EH (cell line): ENCODE measurements around the gene SBK2.
"Not testable (repeated sequence)": the region's sequence is repeated elsewhere in the genome, so short reads cannot be mapped to it uniquely, and the experiment has no call there.

Experiments
- DNase-seq: peaks from one replicate; pipeline ENCODE4 v3.0.0-alpha.2; 2015; ENCODE audit warnings: low read depth

SBK2 gene

GRCh38 chr19:55536951-55537740, at the start of gene SBK2:
Gene SBK2, minus strand, starts transcription at chr19:55537133. Its CDS starts 839 bp downstream, at chr19:55536294.
- no peak for DNase-seq

- peak; percentile 67 for DNase-seq
Observed at GRCh38 chr19:55585658-55586339, 48.9 kb upstream of the SBK2 start.

GRCh38 chr19:55584871-55585270, 47.9 kb upstream of the SBK2 start:
- DNase-seq = no peak

- not testable (repeated sequence) for DNase-seq
Observed at GRCh38 chr19:55583897-55584296, 47.0 kb upstream of the SBK2 start.

GRCh38 chr19:55582284-55582683, 45.4 kb upstream of the SBK2 start:
- DNase-seq = not testable (repeated sequence)

- DNase-seq = no peak
Observed at GRCh38 chr19:55581823-55582223, 44.9 kb upstream of the SBK2 start.

- peak; percentile 14 for DNase-seq
Observed at GRCh38 chr19:55581145-55581822, 44.4 kb upstream of the SBK2 start.

GRCh38 chr19:55580628-55581144, 43.8 kb upstream of the SBK2 start, which contains the start of gene ZNF579:
Gene ZNF579, minus strand, starts transcription at chr19:55580848. Its CDS starts 1,209 bp downstream, at chr19:55579639.
- DNase-seq = peak; percentile 88

- DNase-seq = peak; percentile 60
Observed at GRCh38 chr19:55579766-55580621, 43.1 kb upstream of the SBK2 start.

- no peak for DNase-seq
Observed at GRCh38 chr19:55578761-55579747, 42.1 kb upstream of the SBK2 start.

- DNase-seq = no peak
Observed at GRCh38 chr19:55578031-55578760, 41.3 kb upstream of the SBK2 start.

- no peak for DNase-seq
Observed at GRCh38 chr19:55576746-55577145, 39.8 kb upstream of the SBK2 start.

- not testable (repeated sequence) for DNase-seq
Observed at GRCh38 chr19:55573929-55574328, 37.0 kb upstream of the SBK2 start.

- not testable (repeated sequence) for DNase-seq
Observed at GRCh38 chr19:55569477-55569876, 32.5 kb upstream of the SBK2 start.

GRCh38 chr19:55567708-55568328, 30.9 kb upstream of the SBK2 start:
- DNase-seq = no peak

GRCh38 chr19:55566823-55567222, 29.9 kb upstream of the SBK2 start:
- DNase-seq = no peak

- peak; percentile 30 for DNase-seq
Observed at GRCh38 chr19:55563261-55563690, 26.3 kb upstream of the SBK2 start.

GRCh38 chr19:55559684-55560083, 22.8 kb upstream of the SBK2 start:
- DNase-seq = no peak

GRCh38 chr19:55554741-55555152, 17.8 kb upstream of the SBK2 start:
- no peak for DNase-seq
